K562 (cell line): ENCODE data around the gene TBXAS1. TPM values are rescaled to one million over a fixed set of nuclear protein-coding genes. Genes with fewer than 3 reads are reported as not detected.

Experiments used
- ATAC-seq: fragments of 200-7000 bp; cut with Tn5 transposase; 3 replicates; pipeline ENCODE4 v1.9.1; 2020; ENCODE audit warnings: moderate library complexity
- BruUV-seq: library from RNA; stranded (reverse); fragments of 400-500 nt; replicated peaks from 2 replicates; lab custom pipeline; 2021; lab: Mats Ljungman, UMichigan
- CTCF ChIA-PET: fragments of 300-600 bp; formaldehyde crosslinking; extraction: SDS; loops from one replicate; lab custom pipeline; 2021; ENCODE audit warnings: low intra/inter-chr PET ratio; lab: Yijun Ruan, JAX
- POLR2A ChIA-PET: fragments of 300-600, 350-650 bp; sonication (Branson Sonifier 250); formaldehyde crosslinking; extraction: SDS; loops from one replicate; lab custom pipeline; 2021; ENCODE audit warnings: antibody characterized with exemption, inconsistent platforms; lab: Yijun Ruan, JAX
- DNase-seq, 4 experiments: peaks; one replicate each; pipeline versions ENCODE4 v3.0.0 to v3.0.0-alpha.2; 2011 to 2018; ENCODE audit warnings: low spot score in 3 of 4, mixed read lengths in 3 of 4; ENCODE audit errors: extremely low read depth in 1 of 4
- FAIRE-seq: peaks from 2 replicates; lab custom pipeline; 2011; peaks lifted over from hg19 to GRCh38; lab: Jason Lieb, UNC
- H2AFZ ChIP-seq: 2 replicates; pipeline ENCODE4 v1.6.0; 2011; ENCODE audit warnings: low read depth, low read length, control low read depth, inconsistent platforms
- H3K27ac ChIP-seq: fragments of 200-600 bp; 3 replicates; pipeline ENCODE4 v1.8.0; 2011; ENCODE audit warnings: low read depth, mild to moderate bottlenecking, control low read depth, inconsistent platforms, low read length, moderate library complexity, mixed read lengths; ENCODE audit errors: extremely low read depth
- H3K27me3 ChIP-seq, 2 experiments: fragments of 300-600 bp in 1 of 2; 2 replicates in 1 of 2; 3 replicates in 1 of 2; pipeline versions ENCODE4 v1.6.0 to v1.8.0; 2011; ENCODE audit warnings: inconsistent platforms in 2 of 2, low read length in 2 of 2, mild to moderate bottlenecking in 1 of 2, mixed read lengths in 1 of 2, moderate library complexity in 1 of 2; ENCODE audit not compliant: control insufficient read depth in 2 of 2, insufficient read depth in 2 of 2
- H3K36me3 ChIP-seq: fragments of 300-600 bp; 3 replicates; pipeline ENCODE4 v1.8.0; 2011; ENCODE audit warnings: mild to moderate bottlenecking, low read length, inconsistent platforms; ENCODE audit not compliant: control insufficient read depth, insufficient read depth
- H3K4me1 ChIP-seq, 2 experiments: fragments of 200-600 bp in 1 of 2; replicated peaks in 1 of 2; 2 replicates in 1 of 2; 3 replicates in 1 of 2; pipeline versions ENCODE4 v1.5.1 to v1.8.0; 2011; ENCODE audit warnings: inconsistent platforms in 2 of 2, low read length in 2 of 2, mild to moderate bottlenecking in 1 of 2, mixed read lengths in 1 of 2, moderate library complexity in 1 of 2; ENCODE audit not compliant: control insufficient read depth in 2 of 2, insufficient read depth in 2 of 2
- H3K4me2 ChIP-seq: 2 replicates; pipeline ENCODE4 v1.6.1; 2011; ENCODE audit warnings: low read length, control low read depth, inconsistent platforms, mixed read lengths; ENCODE audit not compliant: insufficient read depth
- H3K4me3 ChIP-seq: fragments of 200-600 bp; sonication (generic), shearing (Covaris generic); 2 replicates; pipeline ENCODE4 v1.5.1; 2016; ENCODE audit warnings: control low read depth, inconsistent platforms
- H3K79me2 ChIP-seq: fragments of 200-600 bp; 3 replicates; pipeline ENCODE4 v1.8.0; 2011; ENCODE audit warnings: low read length, inconsistent platforms; ENCODE audit not compliant: control insufficient read depth, insufficient read depth
- H3K9ac ChIP-seq, 2 experiments: 2 replicates each; pipeline versions ENCODE4 v1.6.0 to v1.6.1; 2011; ENCODE audit warnings: low read depth in 2 of 2, low read length in 2 of 2, control low read depth in 1 of 2, inconsistent platforms in 1 of 2, mild to moderate bottlenecking in 1 of 2, mixed read lengths in 1 of 2; ENCODE audit not compliant: insufficient read depth in 1 of 2
- H3K9me1 ChIP-seq: one replicate; pipeline ENCODE4 v1.6.0; 2011; ENCODE audit warnings: inconsistent platforms, mild to moderate bottlenecking, low read length, moderate library complexity; ENCODE audit not compliant: control insufficient read depth, insufficient read depth
- H3K9me3 ChIP-seq: replicated peaks from 2 replicates; pipeline ENCODE4 v1.5.1; 2011; ENCODE audit warnings: low read depth, low read length, inconsistent platforms; ENCODE audit not compliant: control insufficient read depth, insufficient read depth
- H4K20me1 ChIP-seq: replicated peaks from 2 replicates; pipeline ENCODE4 v1.6.1; 2011; ENCODE audit warnings: low read length, inconsistent platforms, mixed read lengths; ENCODE audit not compliant: control insufficient read depth, insufficient read depth
- CEBPG ChIP-seq, 3 experiments: fragments of 200-800 bp in 1 of 3; sonication (Bioruptor generic) in 1 of 3; sonication (generic) in 1 of 3; formaldehyde crosslinking in 1 of 3; IDR thresholded peaks in 2 of 3; conservative IDR thresholded peaks in 1 of 3; 2 replicates each; pipeline versions ENCODE4 v1.6.1 to v1.8.0; 2016 to 2022; ENCODE audit warnings: missing compliant biosample characterization in 2 of 3, missing genetic modification characterization in 2 of 3, mild to moderate bottlenecking in 1 of 3, missing genetic modification reagents in 1 of 3
- CREBBP ChIP-seq: IDR thresholded peaks from one replicate; pipeline ENCODE4 v1.6.1; 2012; ENCODE audit warnings: low read depth, mild to moderate bottlenecking, control low read depth, inconsistent platforms, low read length
- CUX1 ChIP-seq: fragments of 200-800 bp; sonication (Bioruptor generic); IDR thresholded peaks from 2 replicates; pipeline ENCODE4 v1.6.1; 2016; ENCODE audit warnings: missing genetic modification characterization, missing compliant biosample characterization
- GTF2A2 ChIP-seq: IDR thresholded peaks from 2 replicates; pipeline ENCODE4 v1.6.1; 2016; ENCODE audit warnings: mild to moderate bottlenecking, missing genetic modification characterization, missing compliant biosample characterization
- HCFC1 ChIP-seq: IDR thresholded peaks from 2 replicates; pipeline ENCODE4 v1.6.1; 2012; ENCODE audit warnings: low read depth, low read length, improper control_type of control experiment
- JUNB ChIP-seq: fragments of 450-650 bp; formaldehyde crosslinking; conservative IDR thresholded peaks from 2 replicates; pipeline ENCODE4 v1.4.0; 2020; ENCODE audit warnings: mild to moderate bottlenecking
- NEUROD1 ChIP-seq: fragments of 150-350 bp; IDR thresholded peaks from 2 replicates; pipeline ENCODE4 v1.6.1; 2014; ENCODE audit warnings: borderline replicate concordance, low read length, low read depth; ENCODE audit not compliant: partially characterized antibody
- SMAD2 ChIP-seq: fragments of 150-350 bp; IDR thresholded peaks from 2 replicates; pipeline ENCODE4 v1.6.1; 2014; ENCODE audit warnings: low read depth, mild to moderate bottlenecking, low read length
- TAF9B ChIP-seq: fragments of 450-650 bp; IDR thresholded peaks from 2 replicates; pipeline ENCODE4 v1.6.1; 2018; ENCODE audit warnings: mild to moderate bottlenecking; ENCODE audit not compliant: partially characterized antibody
- U2AF2 ChIP-seq: fragments of 200-400 bp; formaldehyde crosslinking; optimal IDR thresholded peaks from 2 replicates; pipeline ENCODE3; 2017; ENCODE audit warnings: low read depth, mild to moderate bottlenecking, low read length
- ZBTB49 ChIP-seq: sonication (generic); formaldehyde crosslinking; IDR thresholded peaks from 2 replicates; pipeline ENCODE4 v1.8.0; 2022; ENCODE audit warnings: missing genetic modification reagents, mild to moderate bottlenecking, borderline replicate concordance
- ZKSCAN8 ChIP-seq: fragments of 200-800 bp; sonication (Bioruptor generic); IDR thresholded peaks from 2 replicates; pipeline ENCODE4 v1.6.1; 2016; ENCODE audit warnings: missing genetic modification characterization, missing compliant biosample characterization
- ZNF143 ChIP-seq: sonication (generic); formaldehyde crosslinking; IDR thresholded peaks from 2 replicates; pipeline ENCODE4 v1.9.0; 2022; ENCODE audit warnings: mild to moderate bottlenecking, missing genetic modification reagents
- WGBS: fragments of 100-300 bp; shearing (Covaris generic); methylation state at CpG from one replicate; pipeline ENCODE4 v1.1.6; 2016; ENCODE audit warnings: low coverage, mixed read lengths; ENCODE audit not compliant: insufficient coverage; ENCODE audit errors: missing lambda C conversion rate; 5-methylcytosine and 5-hydroxymethylcytosine counted together
- in situ Hi-C: fragments of 300-500 bp; cut with MboI; formaldehyde crosslinking; loops from 4 replicates; pipeline ENCODE4 v1.15.0; 2018; ENCODE audit warnings: inconsistent platforms, mixed read lengths
- intact Hi-C: fragments of 100-400 bp; cut with micrococcal nuclease; formaldehyde crosslinking; loops from 2 replicates; pipeline ENCODE4 v1.14.2; 2022
- polyA plus RNA-seq, 8 experiments: library from polyadenylated mRNA; depleted of rRNA in 4 of 8; stranded (reverse) in 5 of 8; unstranded in 3 of 8; fragments of >200 nt; fragmentation: Nextera tagmentation in 2 of 8; fragmentation: Illumina TruSeq in 1 of 8; extraction: Ambion mirVana in 2 of 8; extraction: Trizol in 1 of 8; gene quantifications; 2 replicates each; pipeline versions ENCODE4 v1.2.1 to v1.2.3, GENCODE V29; 2011 to 2014; ENCODE audit warnings: inconsistent platforms in 1 of 8, missing spikeins in 1 of 8
- total RNA-seq, 7 experiments: library from RNA; depleted of rRNA in 6 of 7; stranded (reverse); fragments of >200 nt in 6 of 7; fragmentation: Illumina TruSeq in 2 of 7; extraction: Trizol in 2 of 7; gene quantifications; 2 replicates each; pipeline versions ENCODE4 v1.2.1 to v1.2.3, GENCODE V29; 2011 to 2021; ENCODE audit warnings: low replicate concordance in 1 of 7

Gene TBXAS1
- total and polyA plus RNA-seq, 9 of the 15 experiments (the other 6 are each of a cell fraction or from before 2014, with no cell fraction given), result 1.1 to 8.3 (median 1.9) TPM

GRCh38 chr7:139842401-139843210 is 13.5 kb downstream of the TBXAS1 start:
- Histone ChIP-seq H3K27ac (no peak overlapping the region), H4K20me1 (no peaks in the 10 kb centered on the region), H2AFZ (peak overlapping the region; percentile 56), H3K27me3 (peaks cover 2 to 22% of the 10 kb centered on the region in 2 experiments; a peak in 4 of 5 replicates), H3K4me2 (peak overlapping the region; percentile 30; the same call in 1 of the 2 replicates), H3K79me2 (no peaks in the 10 kb centered on the region), H3K9me3 (no peaks in the 10 kb centered on the region), H3K9ac (no peak overlapping the region), H3K9me1 (no peaks in the 10 kb centered on the region), H3K4me3 (no peak overlapping the region), H3K36me3 (no peaks in the 10 kb centered on the region), H3K4me1 (peaks cover 0 to 4% of the 10 kb centered on the region in 2 experiments; a peak in 1 of 5 replicates)
- FAIRE-seq (no peak), ATAC-seq (peak; percentile 32; the same call in 2 of the 3 replicates), DNase-seq (no peak)
- ChIA-PET CTCF (no interaction called here), POLR2A (interaction anchor here (0.5 to 0.6 kb wide), 2 partner anchors 1358 to 1407 kb away, joined by 3 read pairs; no protein-coding TSS in a partner anchor)
- intact Hi-C loops, result no loop called here
- in situ Hi-C loops, result no loop called here
- no TSS peak for BruUV-seq
- 32% methylated on average over 15 of the region's 15 CpGs for WGBS
- TF ChIP-seq CREBBP (peak; percentile 49), GTF2A2 (no peak), U2AF2 (no peak), ZKSCAN8 (CRISPR knock-in tag) (no peak), HCFC1 (no peak), JUNB (no peak), ZBTB49 (CRISPR knock-in tag) (no peak), SMAD2 (no peak), CEBPG (CRISPR knock-in tag; IDR thresholded peaks at IDR 0.05) (peak; percentile 59; the same call in 1 of the 2 replicates), CEBPG (tag; conservative IDR thresholded peaks at IDR 0.05 in 1 of 2, IDR thresholded peaks at IDR 0.05 in 1 of 2) (peak in 1 of 2 experiments; percentile 67; a peak in 2 of 4 replicates), ZNF143 (CRISPR knock-in tag) (0 out of 2 replicates have a peak, but pooled peaks have one; percentile 37), CUX1 (CRISPR knock-in tag) (no peak), NEUROD1 (no peak), TAF9B (no peak)
